ENCODE data around the gene TGIF2. TPM values are rescaled to one million over a fixed set of nuclear protein-coding genes. Genes with fewer than 3 reads are reported as not detected.

Gene TGIF2
- polyA plus RNA-seq (2012; ENCODE audit: missing spikeins), result 24.2 TPM

DNA sequence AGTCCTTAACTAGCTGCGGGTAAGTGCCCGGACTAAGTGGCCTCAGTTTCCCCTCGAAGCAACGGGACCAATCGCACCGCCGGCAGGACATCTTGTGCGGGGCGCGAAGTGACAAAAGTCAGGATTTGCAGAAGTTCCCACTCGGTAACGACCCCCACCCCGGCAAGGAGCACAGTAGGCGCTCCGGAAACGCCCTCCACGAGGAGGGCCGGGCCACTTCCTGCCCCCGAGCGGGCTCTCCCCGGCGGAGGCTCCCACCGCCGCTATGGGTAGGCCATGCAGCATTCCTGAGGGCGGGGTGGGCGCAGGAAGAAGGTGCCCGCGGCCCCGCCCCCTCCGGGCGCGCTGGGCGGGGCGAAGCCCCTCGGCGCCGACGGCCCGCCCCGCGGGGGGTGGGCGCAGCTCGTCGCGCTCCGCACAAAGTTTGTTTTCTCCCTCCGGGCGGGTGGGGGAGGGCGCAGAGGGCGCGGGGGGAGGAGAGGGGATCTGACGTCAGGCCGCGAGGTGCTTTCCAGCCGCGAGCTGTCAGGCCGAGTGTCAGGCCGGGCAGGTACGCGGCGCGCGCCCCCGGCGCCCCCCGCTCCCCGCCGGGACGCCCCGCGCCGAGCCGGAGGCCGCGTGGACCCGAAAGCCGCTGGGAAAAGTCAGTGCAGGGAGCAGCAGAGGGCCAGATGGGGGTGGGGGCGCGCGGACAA lies at the start of gene TGIF2:
Gene TGIF2, plus strand, starts transcription at position 495 of the 695 bp plus-strand sequence. CDS start 5,178 bp downstream, outside the sequence.
- peak; percentile 85; the same call in 1 of the 2 replicates for TF ChIP-seq POLR2A (IDR thresholded peaks at IDR 0.05; ENCODE audit: low read depth, low read length)
- no peak for TF ChIP-seq POLR2AphosphoS5 (IDR thresholded peaks at IDR 0.05; ENCODE audit: low read depth, low read length)
- 0 out of 2 replicates have a peak, but pooled peaks have one; percentile 13 for TF ChIP-seq TAF1 (IDR thresholded peaks at IDR 0.05; ENCODE audit: borderline replicate concordance, low read depth, low read length)
- peak; percentile 93 for FAIRE-seq
- peak; percentile 94 for DNase-seq (ENCODE audit: insufficient read length)

DNA sequence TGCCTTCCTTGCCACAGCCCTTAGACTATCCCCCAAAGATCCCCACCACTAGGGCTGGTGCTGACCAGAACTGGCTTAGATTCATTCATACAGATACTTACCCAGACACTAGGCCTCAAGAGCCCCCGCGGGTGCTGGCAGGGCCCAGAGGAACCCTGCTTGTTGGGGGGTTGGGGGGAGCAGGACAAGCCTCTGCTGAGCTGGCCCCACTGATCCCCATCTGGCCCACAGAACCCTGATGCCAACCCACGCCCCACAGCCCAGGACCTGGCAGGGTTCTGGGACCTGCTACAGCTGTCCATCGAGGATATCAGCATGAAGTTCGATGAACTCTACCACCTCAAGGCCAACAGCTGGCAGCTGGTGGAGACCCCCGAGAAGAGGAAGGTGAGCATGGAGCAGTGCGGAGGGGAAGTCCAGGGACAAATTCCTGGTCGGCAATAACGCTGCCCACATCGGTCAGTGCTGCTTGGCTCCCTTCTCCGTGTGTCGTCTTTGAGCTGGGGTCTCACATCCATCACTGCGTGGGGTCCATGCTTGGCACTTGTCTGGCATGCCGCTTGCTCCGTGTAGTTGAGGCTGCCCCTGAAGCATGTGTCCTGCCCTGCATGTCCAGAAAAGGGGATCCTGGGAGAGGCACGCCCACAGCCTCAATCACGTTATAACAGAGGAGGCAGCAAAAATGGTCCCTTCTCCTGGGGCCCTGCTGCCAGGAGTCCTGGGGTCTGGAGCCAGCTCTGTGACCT lies 47.6 kb upstream of the TGIF2 start:
- TF ChIP-seq POLR2A (IDR thresholded peaks at IDR 0.05; ENCODE audit: low read depth, low read length) (no peak), TAF1 (IDR thresholded peaks at IDR 0.05; ENCODE audit: borderline replicate concordance, low read depth, low read length) (no peak), POLR2AphosphoS5 (IDR thresholded peaks at IDR 0.05; ENCODE audit: low read depth, low read length) (no peak)
- no peak for FAIRE-seq
- DNase-seq (ENCODE audit: insufficient read length), result no peak

DNA sequence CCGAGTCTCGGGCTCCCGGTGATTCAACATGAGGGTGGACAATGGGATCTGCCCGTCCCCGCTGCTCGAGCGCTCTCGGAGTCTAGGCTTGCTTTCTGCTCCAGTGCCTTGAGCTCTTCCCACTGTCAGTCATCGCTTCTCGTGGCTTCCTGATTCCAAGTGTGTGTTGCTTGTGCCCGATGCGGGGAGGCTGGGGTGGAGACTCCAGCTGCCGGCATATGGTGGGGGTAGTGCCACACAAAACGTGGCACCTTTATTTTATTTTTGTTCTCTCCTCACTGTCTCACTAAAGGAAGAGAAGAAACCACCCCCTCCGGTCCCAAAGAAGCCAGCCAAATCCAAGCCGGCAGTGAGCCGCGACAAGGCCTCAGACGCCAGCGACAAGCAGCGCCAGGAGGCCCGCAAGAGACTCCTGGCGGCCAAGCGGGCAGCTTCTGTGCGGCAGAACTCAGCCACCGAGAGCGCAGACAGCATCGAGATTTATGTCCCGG lies 46.8 kb upstream of the TGIF2 start:
- TF ChIP-seq POLR2A (IDR thresholded peaks at IDR 0.05; ENCODE audit: low read depth, low read length), result no peak
- TF ChIP-seq TAF1 (IDR thresholded peaks at IDR 0.05; ENCODE audit: borderline replicate concordance, low read depth, low read length), result no peak
- no peak for TF ChIP-seq POLR2AphosphoS5 (IDR thresholded peaks at IDR 0.05; ENCODE audit: low read depth, low read length)
- DNase-seq (ENCODE audit: insufficient read length), result no peak
- no peak for FAIRE-seq

DNA sequence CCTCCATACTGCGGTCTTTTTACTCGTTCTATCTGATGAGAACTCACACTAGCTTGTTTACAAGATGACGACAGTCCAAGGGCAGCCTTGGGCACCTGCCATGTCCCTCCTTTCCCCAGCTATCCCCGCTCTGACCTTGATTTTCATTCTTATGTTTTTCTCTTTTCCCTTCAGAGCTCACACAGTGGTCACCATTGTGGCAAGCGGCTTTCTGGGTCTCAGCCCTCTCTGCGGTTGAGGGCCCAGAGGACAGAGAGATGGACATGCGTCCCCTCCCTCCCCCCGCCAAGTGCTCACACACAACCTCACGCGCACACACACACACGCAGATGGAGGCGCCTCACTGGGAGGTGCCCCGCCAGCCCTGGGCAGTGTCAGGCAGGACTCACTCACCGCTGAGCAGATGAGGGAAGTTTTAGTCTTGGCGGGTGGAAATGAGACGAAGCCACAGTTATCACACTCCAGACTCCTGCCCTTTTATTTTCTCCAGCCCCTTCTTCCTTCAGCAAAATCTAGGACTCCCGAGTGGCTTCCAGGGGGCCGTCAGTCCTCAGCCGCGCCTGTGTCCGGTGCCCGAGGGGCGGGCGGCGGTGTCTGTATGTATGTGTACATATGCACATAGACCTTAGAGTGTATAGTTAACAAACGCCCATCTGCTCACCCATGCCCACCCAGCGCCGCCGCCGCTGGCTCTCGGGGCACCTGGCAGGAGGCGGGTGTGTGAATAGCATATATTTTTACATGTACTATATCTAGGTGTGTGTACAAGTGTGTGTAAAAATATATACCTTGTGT lies 45.9 kb upstream of the TGIF2 start:
- no peak for FAIRE-seq
- no peak for TF ChIP-seq POLR2A (IDR thresholded peaks at IDR 0.05; ENCODE audit: low read depth, low read length)
- no peak for TF ChIP-seq POLR2AphosphoS5 (IDR thresholded peaks at IDR 0.05; ENCODE audit: low read depth, low read length)
- no peak for TF ChIP-seq TAF1 (IDR thresholded peaks at IDR 0.05; ENCODE audit: borderline replicate concordance, low read depth, low read length)
- DNase-seq (ENCODE audit: insufficient read length), result no peak

DNA sequence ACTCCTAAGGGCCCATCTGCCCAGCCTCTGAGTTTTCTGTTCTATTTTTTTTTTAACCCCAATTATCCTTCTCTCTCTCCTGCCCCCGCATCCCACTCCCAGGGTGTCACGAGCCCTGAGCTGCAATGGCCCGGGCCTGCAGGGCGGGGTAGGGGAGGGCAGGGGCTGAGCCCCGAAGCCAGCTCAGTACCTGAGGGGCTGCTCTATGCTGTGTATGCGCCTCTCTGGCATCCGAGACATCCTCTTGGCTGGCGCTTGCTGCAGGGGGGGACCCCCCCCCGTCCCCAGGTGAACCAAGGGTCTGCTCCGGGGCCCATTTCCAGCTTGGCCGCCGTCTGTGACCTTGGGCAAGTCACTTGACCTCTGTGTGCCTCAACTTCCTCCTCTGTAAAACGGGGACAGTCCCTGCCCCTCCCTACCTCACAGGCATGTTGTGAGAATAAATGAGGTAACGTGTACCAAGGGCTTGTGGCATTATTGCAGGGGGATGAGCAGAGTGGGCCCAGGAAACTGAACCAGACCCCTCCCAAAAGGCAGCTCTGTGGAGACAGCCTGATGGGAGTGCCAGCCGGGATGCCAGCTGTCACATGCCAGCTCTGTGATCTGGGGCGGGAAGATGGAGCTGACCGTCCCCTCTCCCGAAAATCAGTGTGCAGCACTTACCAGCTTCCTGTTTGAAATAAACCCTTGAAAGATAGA lies 45.1 kb upstream of the TGIF2 start:
- no peak for DNase-seq (ENCODE audit: insufficient read length)
- TF ChIP-seq POLR2A (IDR thresholded peaks at IDR 0.05; ENCODE audit: low read depth, low read length) (no peak), TAF1 (IDR thresholded peaks at IDR 0.05; ENCODE audit: borderline replicate concordance, low read depth, low read length) (no peak), POLR2AphosphoS5 (IDR thresholded peaks at IDR 0.05; ENCODE audit: low read depth, low read length) (no peak)
- FAIRE-seq, result no peak

DNA sequence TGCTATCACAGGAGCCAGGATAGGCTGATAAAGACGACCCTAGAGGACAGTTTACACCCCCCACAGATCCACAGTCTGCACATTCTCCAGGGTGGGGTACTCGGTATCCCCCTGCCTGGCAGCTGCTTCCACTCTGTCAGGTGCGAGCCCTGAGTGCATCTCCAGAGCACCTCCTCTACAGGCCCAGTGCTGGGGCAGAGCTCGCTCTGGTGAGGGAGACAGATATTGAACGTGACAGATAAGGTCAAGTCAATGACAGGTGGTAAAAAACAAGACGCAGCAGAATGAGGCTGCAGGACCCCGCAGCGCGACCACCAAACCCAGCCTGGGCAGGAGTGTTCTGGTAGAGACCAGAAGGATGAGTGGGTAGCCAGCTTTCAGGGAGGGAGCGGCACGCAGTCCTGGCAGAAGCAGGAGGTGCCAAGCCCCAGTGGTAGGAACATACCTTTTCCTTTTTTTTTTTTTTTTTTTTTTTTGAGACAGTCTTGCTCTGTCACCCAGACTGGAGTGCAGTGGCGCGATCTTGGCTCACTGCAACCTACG lies 44.5 kb upstream of the TGIF2 start:
- DNase-seq (ENCODE audit: insufficient read length), result no peak
- FAIRE-seq, result no peak
- TF ChIP-seq TAF1 (IDR thresholded peaks at IDR 0.05; ENCODE audit: borderline replicate concordance, low read depth, low read length) (no peak), POLR2A (IDR thresholded peaks at IDR 0.05; ENCODE audit: low read depth, low read length) (no peak), POLR2AphosphoS5 (IDR thresholded peaks at IDR 0.05; ENCODE audit: low read depth, low read length) (no peak)

DNA sequence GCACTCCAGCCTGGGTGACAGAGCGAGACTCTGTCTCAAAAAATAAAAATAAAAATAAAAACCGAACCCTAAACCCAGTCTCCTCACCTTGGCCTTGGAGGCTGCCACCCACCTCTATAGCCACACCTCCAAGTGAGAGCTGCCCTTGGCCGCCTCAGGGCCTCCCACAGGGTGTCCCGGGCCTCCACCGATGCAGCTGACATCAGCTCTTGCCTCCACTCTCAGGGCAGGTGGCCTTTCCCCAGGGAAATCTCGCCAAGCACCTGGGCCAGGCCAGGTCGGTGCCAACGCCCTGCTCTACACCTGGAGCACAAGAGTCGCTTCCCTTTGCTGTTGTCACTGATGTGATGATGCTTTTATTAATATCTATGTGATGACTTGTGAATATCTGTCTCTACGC lies 41.0 kb upstream of the TGIF2 start:
- DNase-seq (ENCODE audit: insufficient read length) (no peak), FAIRE-seq (no peak)
- no peak for TF ChIP-seq POLR2A (IDR thresholded peaks at IDR 0.05; ENCODE audit: low read depth, low read length)

DNA sequence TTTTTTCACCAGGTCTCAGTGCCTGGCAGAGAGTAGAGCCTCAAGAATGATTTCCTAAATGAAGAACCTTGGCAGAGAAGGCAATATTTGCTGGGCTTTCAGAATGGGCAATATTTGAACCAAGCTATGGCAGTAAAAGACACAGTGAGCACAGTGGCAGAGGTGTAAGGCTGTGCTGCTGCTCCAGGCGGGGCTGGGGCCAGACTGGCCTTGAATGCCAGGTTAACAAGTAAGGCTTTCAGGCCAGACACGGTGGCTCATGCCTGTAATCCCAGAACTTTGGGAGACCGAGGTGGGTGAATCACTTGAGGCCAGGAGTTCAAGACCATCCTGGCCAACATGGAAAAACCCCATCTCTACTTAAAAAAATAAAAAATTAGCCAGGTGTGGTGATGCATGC lies 40.6 kb upstream of the TGIF2 start:
- FAIRE-seq (no peak), DNase-seq (ENCODE audit: insufficient read length) (no peak)
- no peak for TF ChIP-seq TAF1 (IDR thresholded peaks at IDR 0.05; ENCODE audit: borderline replicate concordance, low read depth, low read length)
- TF ChIP-seq POLR2AphosphoS5 (IDR thresholded peaks at IDR 0.05; ENCODE audit: low read depth, low read length), result no peak
- no peak for TF ChIP-seq POLR2A (IDR thresholded peaks at IDR 0.05; ENCODE audit: low read depth, low read length)

DNA sequence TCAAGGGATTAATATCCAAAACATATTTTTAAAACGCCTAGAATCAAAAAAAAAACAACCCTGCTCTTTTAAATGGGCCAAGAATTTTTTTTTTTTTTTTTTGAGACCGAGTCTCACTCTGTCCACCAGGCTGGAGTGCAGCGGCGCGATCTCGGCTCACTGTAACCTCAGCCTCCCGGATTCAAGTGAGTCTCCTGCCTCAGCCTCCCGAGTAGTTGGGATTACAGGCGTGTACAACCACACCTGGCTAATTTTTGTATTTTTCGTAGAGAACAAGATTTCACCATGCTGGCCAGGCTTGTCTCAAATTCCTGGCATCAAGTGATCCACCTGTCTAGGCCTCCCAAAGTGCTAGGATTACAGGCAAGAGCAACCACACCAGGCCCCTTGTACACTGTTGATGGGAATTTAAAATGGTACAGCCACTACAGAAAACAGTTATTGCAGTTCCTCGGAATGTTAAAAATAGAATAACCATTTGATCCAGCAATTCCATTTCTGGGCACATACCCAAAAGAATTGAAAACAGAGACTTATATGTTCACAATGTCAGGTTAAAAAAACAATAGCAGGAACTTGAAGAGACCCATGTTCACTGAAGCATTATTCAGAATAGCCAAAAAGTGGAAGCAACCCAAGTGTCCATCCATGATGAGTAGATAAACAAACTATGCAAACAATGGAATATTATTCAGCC lies 35.2 kb upstream of the TGIF2 start:
- TF ChIP-seq TAF1 (IDR thresholded peaks at IDR 0.05; ENCODE audit: borderline replicate concordance, low read depth, low read length) (no peak), POLR2A (IDR thresholded peaks at IDR 0.05; ENCODE audit: low read depth, low read length) (no peak), POLR2AphosphoS5 (IDR thresholded peaks at IDR 0.05; ENCODE audit: low read depth, low read length) (no peak)
- DNase-seq (ENCODE audit: insufficient read length) (no peak), FAIRE-seq (no peak)

DNA sequence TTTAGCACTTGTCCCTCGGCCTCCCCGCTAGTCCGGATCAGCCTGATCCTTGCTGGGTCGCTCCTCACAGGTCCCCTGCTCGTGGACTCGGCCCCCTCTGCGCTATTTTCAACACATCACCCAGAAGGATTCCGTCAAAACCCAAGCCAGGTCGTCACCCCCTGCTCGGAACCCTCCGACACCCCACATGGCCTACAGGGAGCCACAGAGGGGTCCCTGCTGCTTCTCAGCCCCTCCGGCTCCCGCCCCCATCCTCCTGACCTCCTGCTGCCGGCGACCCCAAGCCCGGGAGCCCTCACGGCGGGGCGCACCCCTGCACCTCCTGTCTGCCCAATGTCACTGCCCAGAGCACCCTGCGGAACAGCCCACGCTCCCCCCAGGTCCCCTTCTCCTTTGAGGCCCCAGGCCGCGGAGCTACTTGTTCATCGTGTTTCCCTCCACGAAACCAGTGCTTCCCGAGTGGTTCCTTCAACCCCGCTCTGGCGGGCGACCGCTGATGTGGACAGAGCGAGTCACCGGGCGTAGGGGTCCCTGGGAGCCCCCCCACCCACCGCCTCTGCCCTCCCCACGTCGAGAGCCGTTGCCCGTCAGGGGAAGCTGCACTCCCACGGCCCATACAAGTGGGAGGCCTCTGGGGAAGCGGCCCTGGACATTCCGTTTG lies 32.7 kb upstream of the TGIF2 start:
- no peak for FAIRE-seq
- no peak for DNase-seq (ENCODE audit: insufficient read length)
- TF ChIP-seq TAF1 (IDR thresholded peaks at IDR 0.05; ENCODE audit: borderline replicate concordance, low read depth, low read length), result no peak
- TF ChIP-seq POLR2AphosphoS5 (IDR thresholded peaks at IDR 0.05; ENCODE audit: low read depth, low read length), result no peak
- TF ChIP-seq POLR2A (IDR thresholded peaks at IDR 0.05; ENCODE audit: low read depth, low read length), result no peak

All from GM12892 (cell line).